Ishikawa (cell line): ENCODE data around the gene FBF1.

Experiments used
- EP300 ChIP-seq: IDR thresholded peaks from 2 replicates; pipeline ENCODE4 v1.6.1; 2012; ENCODE audit warnings: borderline replicate concordance
- MAX ChIP-seq: IDR thresholded peaks from 2 replicates; pipeline ENCODE4 v1.6.1; 2012
- YY1 ChIP-seq: IDR thresholded peaks from 2 replicates; pipeline ENCODE4 v1.6.1; 2012; ENCODE audit warnings: low read depth

GRCh38 chr17:75987041-75987440 is 46.2 kb upstream of the FBF1 start:
- TF ChIP-seq YY1: no peak
- TF ChIP-seq MAX: no peak
- TF ChIP-seq EP300: no peak
